ENCODE data around the gene DCAF7.

Gene DCAF7

DNA sequence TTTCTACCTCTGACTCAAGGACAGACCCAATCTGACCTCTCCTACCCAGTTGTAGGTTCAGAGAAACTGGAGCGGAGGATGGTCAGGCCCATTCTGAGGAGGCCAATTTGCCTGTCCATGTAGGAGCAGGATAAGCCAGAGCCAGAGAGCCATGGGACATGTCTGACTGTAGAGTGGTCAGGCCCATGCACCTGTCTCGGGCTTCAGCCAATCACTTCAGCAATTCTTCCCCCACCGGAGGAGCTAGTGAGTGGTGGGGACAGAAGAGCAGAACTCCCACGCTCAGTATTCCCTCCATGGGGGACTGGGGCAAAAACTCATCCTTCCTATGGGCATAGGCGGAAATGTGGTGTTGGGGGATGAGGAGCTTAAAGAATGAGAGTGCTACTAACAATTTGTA lies 14.3 kb downstream of the DCAF7 start:
- DNase-seq (ENCODE audit: extremely low spot score), result no peak
- ChIA-PET CTCF (interaction anchor here (0.6 kb wide), 1 partner anchor 695 kb away, joined by 3 read pairs; no protein-coding TSS in a partner anchor), POLR2A (interaction anchor here (0.6 to 0.9 kb wide), 2 partner anchors 14 to 31 kb away, joined by 3 to 4 read pairs; partner anchors contain the start of gene DCAF7)
- TF ChIP-seq ARNT (IDR thresholded peaks at IDR 0.05) (no peak), L3MBTL2 (conservative IDR thresholded peaks at IDR 0.05) (no peak), ZNF384 (IDR thresholded peaks at IDR 0.05) (no peak), SP1 (IDR thresholded peaks at IDR 0.05) (no peak), ELF4 (IDR thresholded peaks at IDR 0.05) (no peak), SUZ12 (IDR thresholded peaks at IDR 0.05) (no peak)

DNA sequence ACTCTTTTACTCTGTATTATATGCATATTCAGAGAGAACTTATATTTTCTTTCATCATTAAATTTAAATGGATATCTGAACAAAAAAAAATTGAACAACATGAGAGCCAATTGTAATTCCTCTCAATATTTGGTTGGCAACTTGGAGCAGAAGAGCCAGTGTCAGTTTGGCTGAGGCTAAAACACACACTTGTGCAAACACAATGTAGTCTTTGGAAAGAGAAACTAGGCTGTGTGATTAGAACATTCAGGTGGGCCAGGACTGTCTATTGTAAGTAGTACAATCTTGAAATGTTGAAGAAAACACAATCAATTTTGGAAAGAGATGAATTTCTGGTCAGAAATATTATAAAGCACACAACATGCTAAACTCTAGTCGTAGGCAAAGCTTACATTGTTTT lies 17.0 kb downstream of the DCAF7 start:
- POLR2A ChIA-PET, result interaction anchor here (2.3 kb wide), 1 partner anchor 18 kb away, joined by 8 read pairs; the partner anchor contains the start of gene DCAF7
- DNase-seq (ENCODE audit: extremely low spot score), result no peak
- CTCF ChIA-PET, result no interaction called here
- TF ChIP-seq TARDBP (IDR thresholded peaks at IDR 0.05), result no peak
- TF ChIP-seq SP1 (IDR thresholded peaks at IDR 0.05), result no peak
- TF ChIP-seq L3MBTL2 (conservative IDR thresholded peaks at IDR 0.05), result no peak
- no peak for TF ChIP-seq FOXK2 (IDR thresholded peaks at IDR 0.05)
- no peak for TF ChIP-seq FOXM1 (IDR thresholded peaks at IDR 0.05; ENCODE audit: borderline replicate concordance)
- TF ChIP-seq ZNF384 (IDR thresholded peaks at IDR 0.05), result no peak
- no peak for TF ChIP-seq ELF4 (IDR thresholded peaks at IDR 0.05)
- no peak for TF ChIP-seq LEF1 (IDR thresholded peaks at IDR 0.05; ENCODE audit: borderline replicate concordance)
- TF ChIP-seq FOXA1 (IDR thresholded peaks at IDR 0.05), result no peak

DNA sequence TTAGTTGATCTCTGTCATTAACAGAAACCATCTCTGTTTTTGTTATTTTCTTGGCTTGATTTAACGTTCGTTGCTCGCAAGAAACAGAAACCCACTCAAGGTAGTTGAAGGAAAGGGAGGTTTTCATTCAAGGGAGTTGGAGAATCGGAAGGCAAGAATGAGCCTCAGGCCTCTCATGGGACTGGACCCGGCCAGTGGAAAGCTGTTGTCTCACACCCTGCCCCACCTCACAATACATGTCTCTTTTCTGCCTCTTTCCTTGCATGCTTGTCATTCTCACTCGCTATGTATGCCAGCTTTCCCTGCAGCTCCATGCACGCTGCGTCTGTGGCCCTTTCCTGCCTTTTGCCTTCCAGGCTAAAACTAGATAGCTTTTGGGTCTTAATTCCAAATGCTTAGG lies 18.3 kb downstream of the DCAF7 start:
- TF ChIP-seq HDGF (IDR thresholded peaks at IDR 0.05; ENCODE audit: borderline replicate concordance) (no peak), FOXM1 (IDR thresholded peaks at IDR 0.05; ENCODE audit: borderline replicate concordance) (no peak), CTBP1 (IDR thresholded peaks at IDR 0.05; ENCODE audit: borderline replicate concordance) (no peak), ARNT (IDR thresholded peaks at IDR 0.05) (no peak), LEF1 (IDR thresholded peaks at IDR 0.05; ENCODE audit: borderline replicate concordance) (no peak), SUZ12 (IDR thresholded peaks at IDR 0.05) (no peak), SP1 (IDR thresholded peaks at IDR 0.05) (no peak), ELF4 (IDR thresholded peaks at IDR 0.05) (no peak), ZNF384 (IDR thresholded peaks at IDR 0.05) (no peak), FOXA1 (IDR thresholded peaks at IDR 0.05) (no peak), L3MBTL2 (conservative IDR thresholded peaks at IDR 0.05) (no peak), NFRKB (IDR thresholded peaks at IDR 0.05) (no peak), TARDBP (IDR thresholded peaks at IDR 0.05) (no peak), BHLHE40 (IDR thresholded peaks at IDR 0.05; ENCODE audit: borderline replicate concordance) (no peak), FOXK2 (IDR thresholded peaks at IDR 0.05) (no peak)
- TF ChIP-seq, protein P1, sequence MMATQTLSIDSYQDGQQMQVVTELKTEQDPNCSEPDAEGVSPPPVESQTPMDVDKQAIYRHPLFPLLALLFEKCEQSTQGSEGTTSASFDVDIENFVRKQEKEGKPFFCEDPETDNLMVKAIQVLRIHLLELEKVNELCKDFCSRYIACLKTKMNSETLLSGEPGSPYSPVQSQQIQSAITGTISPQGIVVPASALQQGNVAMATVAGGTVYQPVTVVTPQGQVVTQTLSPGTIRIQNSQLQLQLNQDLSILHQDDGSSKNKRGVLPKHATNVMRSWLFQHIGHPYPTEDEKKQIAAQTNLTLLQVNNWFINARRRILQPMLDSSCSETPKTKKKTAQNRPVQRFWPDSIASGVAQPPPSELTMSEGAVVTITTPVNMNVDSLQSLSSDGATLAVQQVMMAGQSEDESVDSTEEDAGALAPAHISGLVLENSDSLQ (IDR thresholded peaks at IDR 0.05), result no peak
- CTCF ChIA-PET, result interaction anchor here (0.5 to 1.8 kb wide), 3 partner anchors 10 to 1260 kb away, joined by 3 to 6 read pairs (median 3); no protein-coding TSS in a partner anchor

DNA sequence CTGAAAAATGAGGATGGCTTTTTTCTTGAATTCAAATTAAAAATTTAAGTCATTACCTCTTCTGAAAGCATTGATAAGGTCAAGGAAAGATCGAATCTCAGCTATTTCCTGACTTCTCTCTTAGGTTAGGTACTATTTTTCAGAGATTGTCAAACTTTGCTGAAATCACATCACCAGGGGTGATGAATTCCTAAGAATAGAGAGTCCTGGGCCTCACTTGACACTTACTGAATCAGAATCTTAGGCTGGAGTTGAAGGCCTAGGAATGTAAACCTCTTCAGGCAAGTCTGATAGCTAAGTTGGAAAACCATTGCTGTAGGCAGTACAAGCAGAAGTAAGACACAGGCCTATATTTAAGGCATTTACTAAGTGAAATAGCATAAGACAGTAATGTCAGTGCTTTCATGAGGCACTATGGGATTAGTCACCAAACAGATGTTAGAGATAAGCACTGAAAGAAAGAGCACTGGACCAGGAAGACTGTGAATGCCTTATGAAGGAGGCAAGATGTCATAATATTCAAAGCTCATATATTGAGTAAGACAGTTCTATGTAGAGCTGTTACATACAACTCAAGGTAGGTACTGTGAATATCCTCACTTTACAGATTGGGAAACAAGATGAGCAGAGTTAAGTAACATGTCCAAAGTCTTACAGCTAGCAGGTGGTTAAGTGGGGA lies 21.5 kb downstream of the DCAF7 start:
- CTCF ChIA-PET, result interaction anchor here (0.6 to 0.8 kb wide), 2 partner anchors 46 to 146 kb away, joined by 3 read pairs; no protein-coding TSS in a partner anchor
- no peak for TF ChIP-seq TARDBP (IDR thresholded peaks at IDR 0.05)
- POLR2A ChIA-PET, result interaction anchor here (0.7 to 1.1 kb wide), 3 partner anchors 20 to 50 kb away, joined by 3 to 4 read pairs (median 3); partner anchors contain the start of genes MAP3K3 and TACO1
- no peak for DNase-seq (ENCODE audit: extremely low spot score)

More for the DNA sequence above, 18.3 kb downstream of the DCAF7 start:
- POLR2A ChIA-PET, result interaction anchor here (2.3 kb wide), 1 partner anchor 19 kb away, joined by 8 read pairs; the partner anchor contains the start of gene DCAF7
- DNase-seq (ENCODE audit: extremely low spot score), result no peak

DNA sequence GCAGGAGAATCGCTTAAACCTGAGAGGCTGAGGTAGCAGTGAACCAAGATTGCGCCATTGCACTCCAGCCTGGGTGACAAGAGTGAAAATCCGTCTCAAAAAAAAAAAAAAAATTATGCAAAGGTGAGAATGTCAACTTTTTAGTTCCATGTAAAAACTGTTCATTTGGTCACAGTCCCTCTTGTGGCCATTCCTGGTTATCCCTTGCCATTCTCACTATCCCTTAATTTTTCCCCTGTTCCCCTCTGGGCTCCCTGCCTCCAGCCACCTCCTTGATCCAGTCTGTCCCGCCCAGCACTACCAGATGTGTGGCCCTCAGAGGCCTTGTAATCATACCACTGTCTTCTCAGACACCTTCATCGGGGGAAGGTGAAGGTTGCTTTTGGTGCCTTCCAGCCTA lies 23.4 kb downstream of the DCAF7 start:
- POLR2A ChIA-PET, result no interaction called here
- peak; percentile 53 for DNase-seq (ENCODE audit: extremely low spot score)
- CTCF ChIA-PET, result interaction anchor here (1.2 kb wide), 1 partner anchor 39 kb away, joined by 3 read pairs; no protein-coding TSS in a partner anchor
- peak; percentile 68 for TF ChIP-seq ZNF384 (IDR thresholded peaks at IDR 0.05)
- no peak for TF ChIP-seq HDGF (IDR thresholded peaks at IDR 0.05; ENCODE audit: borderline replicate concordance)

DNA sequence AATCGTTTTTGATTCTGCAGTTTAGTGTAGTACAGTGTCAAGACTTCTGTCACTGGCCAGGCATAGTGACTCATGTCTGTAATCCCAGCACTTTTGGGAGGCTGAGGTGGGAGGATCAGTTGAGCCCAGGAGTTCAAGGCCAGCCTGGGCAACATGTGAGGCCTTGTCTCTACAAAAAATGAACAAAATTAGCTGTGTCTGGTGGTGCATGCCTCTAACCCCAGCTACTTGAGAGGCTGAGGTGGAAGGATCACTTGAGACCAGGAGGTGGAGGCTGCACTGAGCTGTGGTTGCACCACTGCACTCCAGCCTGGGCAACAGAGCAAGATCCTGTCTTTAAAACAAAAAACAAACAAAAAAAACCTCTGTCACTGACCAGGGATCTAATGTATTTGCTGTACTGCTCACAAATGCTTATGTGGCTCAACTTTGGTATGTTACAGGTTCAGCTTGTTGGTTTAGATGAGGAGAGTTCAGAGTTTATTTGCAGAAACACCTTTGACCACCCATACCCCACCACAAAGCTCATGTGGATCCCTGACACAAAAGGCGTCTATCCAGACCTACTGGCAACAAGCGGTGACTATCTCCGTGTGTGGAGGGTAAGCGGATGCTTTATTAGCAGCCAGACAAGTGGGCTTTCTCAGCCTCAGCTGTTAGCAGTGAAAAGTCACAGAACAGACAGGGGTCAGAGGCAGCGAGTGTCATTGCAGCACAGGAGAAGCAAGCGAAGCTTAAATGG lies 27.9 kb downstream of the DCAF7 start:
- POLR2A ChIA-PET, result interaction anchor here (0.7 kb wide), 1 partner anchor 1604 kb away, joined by 3 read pairs; no protein-coding TSS in a partner anchor
- CTCF ChIA-PET, result interaction anchor here (0.7 kb wide), 2 partner anchors 10 to 25 kb away, joined by 3 read pairs; no protein-coding TSS in a partner anchor
- TF ChIP-seq L3MBTL2 (conservative IDR thresholded peaks at IDR 0.05), result no peak
- TF ChIP-seq HDGF (IDR thresholded peaks at IDR 0.05; ENCODE audit: borderline replicate concordance), result no peak
- TF ChIP-seq SP1 (IDR thresholded peaks at IDR 0.05), result no peak
- no peak for TF ChIP-seq TARDBP (IDR thresholded peaks at IDR 0.05)
- TF ChIP-seq ARNT (IDR thresholded peaks at IDR 0.05), result no peak
- TF ChIP-seq FOXA1 (IDR thresholded peaks at IDR 0.05), result no peak
- no peak for TF ChIP-seq NFRKB (IDR thresholded peaks at IDR 0.05)
- TF ChIP-seq, protein P1 (IDR thresholded peaks at IDR 0.05), result no peak
- TF ChIP-seq ELF4 (IDR thresholded peaks at IDR 0.05), result no peak
- no peak for DNase-seq (ENCODE audit: extremely low spot score)

DNA sequence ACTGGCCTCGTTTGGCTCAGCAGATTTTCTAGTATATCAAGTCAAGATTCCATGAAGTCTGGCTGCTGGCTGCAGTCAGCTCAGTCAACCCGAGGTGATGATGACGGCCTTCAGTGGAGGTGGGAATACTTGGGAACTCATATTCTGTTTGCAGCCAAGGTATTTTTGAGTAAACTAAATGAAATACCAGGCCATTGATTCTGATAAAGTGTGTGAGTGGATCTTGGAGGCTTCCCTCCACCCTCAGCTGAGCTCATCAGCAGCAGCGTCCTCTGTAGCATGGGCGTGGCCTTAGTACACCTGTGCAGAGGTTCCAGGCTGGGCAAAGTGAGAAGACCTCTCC lies 28.5 kb downstream of the DCAF7 start:
- POLR2A ChIA-PET, result interaction anchor here (0.7 kb wide), 1 partner anchor 1605 kb away, joined by 3 read pairs; no protein-coding TSS in a partner anchor
- DNase-seq (ENCODE audit: extremely low spot score), result no peak
- TF ChIP-seq SUZ12 (IDR thresholded peaks at IDR 0.05) (no peak), SP1 (IDR thresholded peaks at IDR 0.05) (no peak), BHLHE40 (IDR thresholded peaks at IDR 0.05; ENCODE audit: borderline replicate concordance) (no peak), HDGF (IDR thresholded peaks at IDR 0.05; ENCODE audit: borderline replicate concordance) (no peak), L3MBTL2 (conservative IDR thresholded peaks at IDR 0.05) (no peak), FOXM1 (IDR thresholded peaks at IDR 0.05; ENCODE audit: borderline replicate concordance) (no peak), FOXK2 (IDR thresholded peaks at IDR 0.05) (no peak), FOXA1 (IDR thresholded peaks at IDR 0.05) (no peak), NFRKB (IDR thresholded peaks at IDR 0.05) (no peak), ELF4 (IDR thresholded peaks at IDR 0.05) (no peak), ARNT (IDR thresholded peaks at IDR 0.05) (no peak), CTBP1 (IDR thresholded peaks at IDR 0.05; ENCODE audit: borderline replicate concordance) (no peak), TARDBP (IDR thresholded peaks at IDR 0.05) (no peak), LEF1 (IDR thresholded peaks at IDR 0.05; ENCODE audit: borderline replicate concordance) (no peak), ZNF384 (IDR thresholded peaks at IDR 0.05) (no peak)
- TF ChIP-seq, protein P1 (IDR thresholded peaks at IDR 0.05), result no peak
- CTCF ChIA-PET, result interaction anchor here (0.7 kb wide), 1 partner anchor 10 kb away, joined by 3 read pairs; no protein-coding TSS in a partner anchor
